Muscle of leg (tissue), 11 donors: Measurements from ENCODE around the gene KIF1A. TPM values are rescaled to one million over a fixed set of nuclear protein-coding genes. Genes with fewer than 3 reads are reported as not detected.

Source experiments
- DNase-seq: peaks from one replicate; pipeline ENCODE4 v3.0.0; 2013
- H3K27ac ChIP-seq: one replicate; pipeline ENCODE4 v1.5.1; 2013; ENCODE audit warnings: mild to moderate bottlenecking, low read length, control low read depth
- H3K27me3 ChIP-seq: one replicate; pipeline ENCODE4 v1.6.1; 2013; ENCODE audit warnings: low read length; ENCODE audit not compliant: control insufficient read depth, insufficient read depth
- H3K36me3 ChIP-seq: one replicate; pipeline ENCODE4 v1.6.1; 2013; ENCODE audit warnings: low read length; ENCODE audit not compliant: control insufficient read depth, insufficient read depth
- H3K4me1 ChIP-seq: one replicate; pipeline ENCODE4 v1.6.1; 2013; ENCODE audit warnings: low read length; ENCODE audit not compliant: control insufficient read depth, insufficient read depth
- H3K4me3 ChIP-seq: one replicate; pipeline ENCODE4 v1.5.1; 2013; ENCODE audit warnings: low read length, control low read depth
- H3K9me3 ChIP-seq: replicated peaks from 2 replicates; pipeline ENCODE4 v1.6.1; 2013; ENCODE audit warnings: low read depth, low read length; ENCODE audit not compliant: control insufficient read depth
- WGBS: methylation state at CpG from one replicate; pipeline ENCODE4 v1.1.5; 2013; ENCODE audit warnings: missing lambda C conversion rate; ENCODE audit not compliant: insufficient coverage; 5-methylcytosine and 5-hydroxymethylcytosine counted together
- polyA plus RNA-seq, 8 donors: library from polyadenylated mRNA; unstranded; fragments of 120-200 nt; gene quantifications; one replicate each; pipeline versions ENCODE4 v1.2.1 to v1.2.3, GENCODE V29; 2013; ENCODE audit warnings: inconsistent platforms in 1 of 8, low replicate concordance in 1 of 8; ENCODE audit not compliant: insufficient read length in 8 of 8, insufficient read depth in 1 of 8
- total RNA-seq: library from RNA; stranded (reverse); fragments of 120-200 nt; gene quantifications from one replicate; pipeline ENCODE4 v1.2.4, GENCODE V29; 2013

The KIF1A gene
- total and polyA plus RNA-seq, 9 donors: 2.2 to 8.6 (median 4.9) TPM

GRCh38 chr2:240745456-240745855, 74.6 kb downstream of the KIF1A start:
- H3K4me3 ChIP-seq: no peak overlapping the region
- H3K4me1 ChIP-seq: no peaks in the 10 kb centered on the region
- no peak for DNase-seq
- no peak overlapping the region for H3K27ac ChIP-seq
- 92% methylated on average over 13 of the region's 15 CpGs for WGBS
- no peaks in the 10 kb centered on the region for H3K27me3 ChIP-seq
- H3K36me3 ChIP-seq: no peaks in the 10 kb centered on the region
- H3K9me3 ChIP-seq: no peaks in the 10 kb centered on the region

GRCh38 chr2:240742602-240743095, 77.4 kb downstream of the KIF1A start:
- Histone ChIP-seq H3K9me3 (no peaks in the 10 kb centered on the region), H3K36me3 (no peaks in the 10 kb centered on the region), H3K27me3 (peaks cover 3% of the 10 kb centered on the region), H3K4me3 (no peak overlapping the region), H3K4me1 (no peaks in the 10 kb centered on the region), H3K27ac (no peak overlapping the region)
- WGBS: 81% methylated on average over 6 of the region's 13 CpGs
- DNase-seq: no peak

- WGBS: 89% methylated on average over 17 of the region's 18 CpGs
- H3K9me3 ChIP-seq: no peaks in the 10 kb centered on the region
These were observed 78.9 kb downstream of the KIF1A start for GRCh38 chr2:240741091-240741490.

GRCh38 chr2:240739797-240740196, 80.2 kb downstream of the KIF1A start:
- H3K4me3 ChIP-seq: no peak overlapping the region
- WGBS: 82% methylated on average over 15 of the region's 16 CpGs
- no peak overlapping the region for H3K27ac ChIP-seq
- no peaks in the 10 kb centered on the region for H3K9me3 ChIP-seq
- no peaks in the 10 kb centered on the region for H3K36me3 ChIP-seq
- H3K27me3 ChIP-seq: peaks cover 3% of the 10 kb centered on the region
- no peaks in the 10 kb centered on the region for H3K4me1 ChIP-seq
- no peak for DNase-seq

More at GRCh38 chr2:240741091-240741490, 78.9 kb downstream of the KIF1A start:
- H3K4me1 ChIP-seq: no peaks in the 10 kb centered on the region
- peaks cover 3% of the 10 kb centered on the region for H3K27me3 ChIP-seq
- no peak for DNase-seq
- H3K4me3 ChIP-seq: no peak overlapping the region
- H3K27ac ChIP-seq: no peak overlapping the region
- no peaks in the 10 kb centered on the region for H3K36me3 ChIP-seq

- WGBS: 63% methylated on average over 5 of the region's 7 CpGs
- H3K27me3 ChIP-seq: peaks cover 3% of the 10 kb centered on the region
- no peaks in the 10 kb centered on the region for H3K9me3 ChIP-seq
- no peaks in the 10 kb centered on the region for H3K36me3 ChIP-seq
- peaks cover 12% of the 10 kb centered on the region for H3K4me1 ChIP-seq
- no peak overlapping the region for H3K4me3 ChIP-seq
- no peak overlapping the region for H3K27ac ChIP-seq
- DNase-seq: no peak
These were observed 82.1 kb downstream of the KIF1A start for GRCh38 chr2:240737958-240738357.

- Histone ChIP-seq H3K27ac (no peak overlapping the region), H3K4me1 (peaks cover 12% of the 10 kb centered on the region), H3K9me3 (no peaks in the 10 kb centered on the region), H3K36me3 (no peaks in the 10 kb centered on the region), H3K27me3 (peaks cover 3% of the 10 kb centered on the region), H3K4me3 (no peak overlapping the region)
- no peak for DNase-seq
- WGBS: 51% methylated on average over 3 of the region's 5 CpGs
These were observed 82.5 kb downstream of the KIF1A start for GRCh38 chr2:240737512-240737911.

GRCh38 chr2:240736281-240737250, 83.5 kb downstream of the KIF1A start:
- Histone ChIP-seq H3K27ac (no peak overlapping the region), H3K9me3 (no peaks in the 10 kb centered on the region), H3K4me3 (no peak overlapping the region), H3K27me3 (peaks cover 3% of the 10 kb centered on the region), H3K4me1 (peaks cover 13% of the 10 kb centered on the region), H3K36me3 (no peaks in the 10 kb centered on the region)
- WGBS: 82% methylated on average over 24 of the region's 35 CpGs
- no peak for DNase-seq

- no peak overlapping the region for H3K27ac ChIP-seq
- WGBS: 77% methylated on average over 8 of the region's 10 CpGs
- no peaks in the 10 kb centered on the region for H3K9me3 ChIP-seq
- peaks cover 24% of the 10 kb centered on the region for H3K4me1 ChIP-seq
- no peaks in the 10 kb centered on the region for H3K36me3 ChIP-seq
- DNase-seq: no peak
- H3K27me3 ChIP-seq: peaks cover 3% of the 10 kb centered on the region
- no peak overlapping the region for H3K4me3 ChIP-seq
These were observed 84.5 kb downstream of the KIF1A start for GRCh38 chr2:240735476-240735875.

- peaks cover 31% of the 10 kb centered on the region for H3K4me1 ChIP-seq
- WGBS: 90% methylated on average over 16 of the region's 17 CpGs
These were observed 85.3 kb downstream of the KIF1A start for GRCh38 chr2:240734756-240735155.

GRCh38 chr2:240733803-240734495, 86.1 kb downstream of the KIF1A start:
- 54% methylated on average over 15 of the region's 24 CpGs for WGBS
- Histone ChIP-seq H3K27me3 (peaks cover 2% of the 10 kb centered on the region), H3K4me1 (peaks cover 36% of the 10 kb centered on the region), H3K4me3 (no peak overlapping the region), H3K9me3 (no peaks in the 10 kb centered on the region), H3K36me3 (no peaks in the 10 kb centered on the region), H3K27ac (no peak overlapping the region)
- no peak for DNase-seq

More at GRCh38 chr2:240734756-240735155, 85.3 kb downstream of the KIF1A start:
- H3K36me3 ChIP-seq: no peaks in the 10 kb centered on the region
- H3K4me3 ChIP-seq: no peak overlapping the region
- no peaks in the 10 kb centered on the region for H3K9me3 ChIP-seq
- peaks cover 3% of the 10 kb centered on the region for H3K27me3 ChIP-seq
- no peak for DNase-seq
- H3K27ac ChIP-seq: no peak overlapping the region
